ENCODE data around the gene CDC42BPA.

Gene CDC42BPA

GRCh38 chr1:227092069-227092468 is 226.2 kb downstream of the CDC42BPA start:
- ATAC-seq = no peak
- TF ChIP-seq OSR1 (CRISPR knock-in tag; IDR thresholded peaks at IDR 0.05) (no peak), TCF4 (CRISPR knock-in tag; IDR thresholded peaks at IDR 0.05; ENCODE audit: borderline replicate concordance) (no peak), CSDC2 (CRISPR knock-in tag; IDR thresholded peaks at IDR 0.05) (no peak), POU6F1 (CRISPR knock-in tag; IDR thresholded peaks at IDR 0.05; ENCODE audit: borderline replicate concordance, low read depth) (no peak), ZNF565 (CRISPR knock-in tag; conservative IDR thresholded peaks at IDR 0.05; ENCODE audit: low read depth) (no peak), ZFP3 (CRISPR knock-in tag; IDR thresholded peaks at IDR 0.05) (no peak), RARB (CRISPR knock-in tag; IDR thresholded peaks at IDR 0.05) (no peak), SNAI2 (CRISPR knock-in tag; IDR thresholded peaks at IDR 0.05) (no peak), CREB5 (CRISPR knock-in tag; IDR thresholded peaks at IDR 0.05; ENCODE audit: low read depth) (no peak), ISL1 (CRISPR knock-in tag; IDR thresholded peaks at IDR 0.05) (no peak), PATZ1 (CRISPR knock-in tag; IDR thresholded peaks at IDR 0.05; ENCODE audit: borderline replicate concordance) (no peak), CSRNP3 (CRISPR knock-in tag; IDR thresholded peaks at IDR 0.05) (no peak), ZNF8 (CRISPR knock-in tag; IDR thresholded peaks at IDR 0.05) (no peak), ZFP30 (CRISPR knock-in tag; IDR thresholded peaks at IDR 0.05) (no peak), ZNF70 (CRISPR knock-in tag; IDR thresholded peaks at IDR 0.05) (no peak)

GRCh38 chr1:227086636-227087035 is 231.7 kb downstream of the CDC42BPA start:
- TF ChIP-seq GLIS3 (CRISPR knock-in tag; IDR thresholded peaks at IDR 0.05) (no peak), ZNF70 (CRISPR knock-in tag; IDR thresholded peaks at IDR 0.05) (no peak), OSR1 (CRISPR knock-in tag; IDR thresholded peaks at IDR 0.05) (no peak), ZFP30 (CRISPR knock-in tag; IDR thresholded peaks at IDR 0.05) (no peak), BACH2 (CRISPR knock-in tag; IDR thresholded peaks at IDR 0.05; ENCODE audit: borderline replicate concordance) (no peak), PATZ1 (CRISPR knock-in tag; IDR thresholded peaks at IDR 0.05; ENCODE audit: borderline replicate concordance) (no peak), ESRRG (CRISPR knock-in tag; IDR thresholded peaks at IDR 0.05) (no peak)
- ATAC-seq = no peak

GRCh38 chr1:227082999-227083746 is 235.1 kb downstream of the CDC42BPA start:
- TF ChIP-seq CSDC2 (CRISPR knock-in tag; IDR thresholded peaks at IDR 0.05) (no peak), TSHZ2 (CRISPR knock-in tag; IDR thresholded peaks at IDR 0.05) (no peak), SNAI2 (CRISPR knock-in tag; IDR thresholded peaks at IDR 0.05) (no peak), ZFP30 (CRISPR knock-in tag; IDR thresholded peaks at IDR 0.05) (no peak), ISL1 (CRISPR knock-in tag; IDR thresholded peaks at IDR 0.05) (no peak), ZNF70 (CRISPR knock-in tag; IDR thresholded peaks at IDR 0.05) (no peak), CSRNP3 (CRISPR knock-in tag; IDR thresholded peaks at IDR 0.05) (no peak), ESRRG (CRISPR knock-in tag; IDR thresholded peaks at IDR 0.05) (no peak), TCF4 (CRISPR knock-in tag; IDR thresholded peaks at IDR 0.05; ENCODE audit: borderline replicate concordance) (no peak), OSR1 (CRISPR knock-in tag; IDR thresholded peaks at IDR 0.05) (no peak), PPARA (CRISPR knock-in tag; IDR thresholded peaks at IDR 0.05; ENCODE audit: borderline replicate concordance) (no peak)
- no peak for ATAC-seq
